ENCODE measurements around the gene EIF3K.
A peak's percentile ranks its signal among the peaks of the same experiment; 100 is the strongest.
"Not testable (repeated sequence)": the region's sequence is repeated elsewhere in the genome, so short reads cannot be mapped to it uniquely, and the experiment has no call there.

EIF3K gene

GRCh38 chr19:38619361-38620174, 580 bp downstream of the EIF3K start:
- Histone ChIP-seq H3K9me3 (ENCODE audit: control insufficient read depth in 1 of 2, low read length in 2 of 2) (no peaks in the 10 kb centered on the region), H3K4me3 (ENCODE audit: low read depth in 1 of 2, low read length in 2 of 2) (peak overlapping the region; percentile 92 to 96), H3K27ac (ENCODE audit: low read length) (peak overlapping the region; percentile 93), H3K27me3 (ENCODE audit: low read depth, low read length) (no peaks in the 10 kb centered on the region), H3K4me1 (ENCODE audit: control insufficient read depth in 1 of 2, insufficient read depth in 2 of 2, low read length in 2 of 2) (peaks cover 8 to 27% of the 10 kb centered on the region in 2 donors), H3K36me3 (ENCODE audit: control insufficient read depth in 1 of 2, insufficient read depth in 2 of 2, low read length in 2 of 2) (peaks cover 15 to 28% of the 10 kb centered on the region in 2 donors)

DNA sequence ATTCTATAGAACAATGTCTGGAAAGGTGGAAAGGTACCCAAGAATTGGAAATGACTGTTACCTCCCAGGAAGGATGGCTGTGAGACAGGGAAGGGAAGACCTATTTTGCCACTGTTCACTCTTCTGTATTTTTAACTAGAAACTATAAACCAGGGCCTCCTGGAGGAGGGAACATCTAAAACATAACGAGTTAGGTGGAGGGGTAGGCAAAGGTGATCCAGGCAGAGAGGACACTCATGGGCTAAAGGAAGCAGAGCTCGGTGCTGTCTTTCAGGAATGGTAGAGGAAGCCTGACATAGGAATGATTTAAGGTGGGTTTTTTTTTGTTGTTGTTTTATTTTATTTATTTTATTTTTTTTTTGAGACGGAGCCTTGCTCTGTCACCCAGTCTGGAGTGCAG, 5.8 kb downstream of the EIF3K start:
- Histone ChIP-seq H3K27ac (ENCODE audit: low read length) (no peak overlapping the region), H3K27me3 (ENCODE audit: low read depth, low read length) (no peaks in the 10 kb centered on the region), H3K36me3 (ENCODE audit: control insufficient read depth in 1 of 2, insufficient read depth in 2 of 2, low read length in 2 of 2) (peaks cover 39 to 77% of the 10 kb centered on the region in 2 donors), H3K9me3 (ENCODE audit: control insufficient read depth in 1 of 2, low read length in 2 of 2) (no peaks in the 10 kb centered on the region), H3K4me1 (ENCODE audit: control insufficient read depth in 1 of 2, insufficient read depth in 2 of 2, low read length in 2 of 2) (peaks cover 5 to 11% of the 10 kb centered on the region in 2 donors), H3K4me3 (ENCODE audit: low read depth in 1 of 2, low read length in 2 of 2) (no peak overlapping the region)

- no peak overlapping the region for H3K4me3 ChIP-seq (ENCODE audit: low read depth in 1 of 2, low read length in 2 of 2)
- H3K4me1 ChIP-seq (ENCODE audit: control insufficient read depth in 1 of 2, insufficient read depth in 2 of 2, low read length in 2 of 2), result peaks cover 0 to under 1% of the 10 kb centered on the region in 2 donors
- H3K27ac ChIP-seq (ENCODE audit: low read length), result no peak overlapping the region
- H3K36me3 ChIP-seq (ENCODE audit: control insufficient read depth in 1 of 2, insufficient read depth in 2 of 2, low read length in 2 of 2), result peaks cover 39 to 76% of the 10 kb centered on the region in 2 donors
- H3K9me3 ChIP-seq (ENCODE audit: control insufficient read depth in 1 of 2, low read length in 2 of 2), result no peaks in the 10 kb centered on the region
- no peaks in the 10 kb centered on the region for H3K27me3 ChIP-seq (ENCODE audit: low read depth, low read length)
These were observed 7.4 kb downstream of the EIF3K start for GRCh38 chr19:38626401-38626800.

- no peaks in the 10 kb centered on the region for H3K9me3 ChIP-seq (ENCODE audit: control insufficient read depth in 1 of 2, low read length in 2 of 2)
- no peaks in the 10 kb centered on the region for H3K27me3 ChIP-seq (ENCODE audit: low read depth, low read length)
- no peak overlapping the region for H3K4me3 ChIP-seq (ENCODE audit: low read depth in 1 of 2, low read length in 2 of 2)
- H3K36me3 ChIP-seq (ENCODE audit: control insufficient read depth in 1 of 2, insufficient read depth in 2 of 2, low read length in 2 of 2), result peaks cover 31 to 77% of the 10 kb centered on the region in 2 donors
- H3K27ac ChIP-seq (ENCODE audit: low read length), result no peak overlapping the region
- no peaks in the 10 kb centered on the region for H3K4me1 ChIP-seq (ENCODE audit: control insufficient read depth in 1 of 2, insufficient read depth in 2 of 2, low read length in 2 of 2)
These were observed 10.6 kb downstream of the EIF3K start for GRCh38 chr19:38629568-38629967.

DNA sequence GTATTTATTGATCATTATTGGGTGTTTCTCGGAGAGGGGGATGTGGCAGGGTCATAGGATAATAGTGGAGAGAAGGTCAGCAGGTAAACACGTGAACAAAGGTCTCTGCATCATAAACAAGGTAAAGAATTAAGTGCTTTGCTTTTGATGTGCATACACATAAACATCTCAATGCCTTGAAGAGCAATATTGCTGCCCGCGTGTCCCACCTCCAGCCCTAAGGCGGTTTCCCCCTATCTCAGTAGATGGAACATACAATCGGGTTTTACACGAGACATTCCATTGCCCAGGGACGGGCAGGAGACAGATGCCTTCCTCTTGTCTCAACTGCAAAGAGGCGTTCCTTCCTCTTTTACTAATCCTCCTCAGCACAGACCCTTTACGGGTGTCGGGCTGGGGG, 12.3 kb downstream of the EIF3K start:
- H3K9me3 ChIP-seq (ENCODE audit: control insufficient read depth in 1 of 2, low read length in 2 of 2); H3K4me1 ChIP-seq (ENCODE audit: control insufficient read depth in 1 of 2, insufficient read depth in 2 of 2, low read length in 2 of 2); H3K27me3 ChIP-seq (ENCODE audit: low read depth, low read length); H3K27ac ChIP-seq (ENCODE audit: low read length); H3K4me3 ChIP-seq (ENCODE audit: low read depth in 1 of 2, low read length in 2 of 2): not testable (repeated sequence)
- H3K36me3 ChIP-seq (ENCODE audit: control insufficient read depth in 1 of 2, insufficient read depth in 2 of 2, low read length in 2 of 2), result peaks cover 29 to 76% of the 10 kb centered on the region in 2 donors

GRCh38 chr19:38631811-38632475, 13.0 kb downstream of the EIF3K start:
- peaks cover 26 to 76% of the 10 kb centered on the region in 2 donors for H3K36me3 ChIP-seq (ENCODE audit: control insufficient read depth in 1 of 2, insufficient read depth in 2 of 2, low read length in 2 of 2)
- H3K27me3 ChIP-seq (ENCODE audit: low read depth, low read length); H3K4me3 ChIP-seq (ENCODE audit: low read depth in 1 of 2, low read length in 2 of 2): not testable (repeated sequence)

DNA sequence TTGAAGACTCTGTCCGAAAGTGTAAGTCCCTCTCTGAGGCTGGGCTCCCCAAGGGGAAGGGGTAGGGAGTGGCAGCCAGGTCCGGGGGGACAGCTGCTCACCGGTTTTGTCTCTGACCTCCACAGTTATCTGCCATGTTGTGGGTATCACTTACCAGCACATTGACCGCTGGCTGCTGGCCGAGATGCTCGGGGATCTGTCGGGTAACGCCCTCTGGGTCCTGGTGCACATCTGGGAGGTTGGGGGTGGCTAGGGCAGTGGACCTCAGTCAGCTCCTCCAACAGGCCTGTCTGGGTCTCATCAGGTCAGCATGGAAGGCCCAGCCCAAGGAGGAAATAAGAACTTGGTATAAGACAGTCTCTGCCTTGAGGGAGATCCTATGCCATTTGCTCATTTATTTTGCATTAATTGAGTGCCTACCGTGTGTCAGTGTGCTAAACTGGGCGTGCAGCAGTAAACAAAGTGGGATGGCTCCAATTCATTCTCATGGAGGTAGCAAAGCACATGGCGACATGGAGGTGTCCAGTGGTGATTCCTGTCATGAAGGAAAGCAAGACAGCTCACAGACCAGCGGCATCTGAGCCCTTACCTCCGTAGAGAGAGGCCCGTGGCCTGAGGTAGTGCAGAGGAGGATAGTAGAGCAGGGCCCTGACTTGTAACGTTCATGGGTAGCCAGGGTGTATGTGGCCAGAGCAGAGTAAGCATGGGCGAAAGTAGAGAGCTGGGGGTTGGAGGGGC, 13.7 kb downstream of the EIF3K start:
- no peak overlapping the region for H3K27ac ChIP-seq (ENCODE audit: low read length)
- no peaks in the 10 kb centered on the region for H3K27me3 ChIP-seq (ENCODE audit: low read depth, low read length)
- no peaks in the 10 kb centered on the region for H3K9me3 ChIP-seq (ENCODE audit: control insufficient read depth in 1 of 2, low read length in 2 of 2)
- H3K4me3 ChIP-seq (ENCODE audit: low read depth in 1 of 2, low read length in 2 of 2), result no peak overlapping the region
- peaks cover 0 to 12% of the 10 kb centered on the region in 2 donors for H3K4me1 ChIP-seq (ENCODE audit: control insufficient read depth in 1 of 2, insufficient read depth in 2 of 2, low read length in 2 of 2)
- H3K36me3 ChIP-seq (ENCODE audit: control insufficient read depth in 1 of 2, insufficient read depth in 2 of 2, low read length in 2 of 2), result peaks cover 26 to 70% of the 10 kb centered on the region in 2 donors

More at GRCh38 chr19:38631811-38632475, 13.0 kb downstream of the EIF3K start:
- H3K27ac ChIP-seq (ENCODE audit: low read length); H3K9me3 ChIP-seq (ENCODE audit: control insufficient read depth in 1 of 2, low read length in 2 of 2): not testable (repeated sequence)
- peaks cover 0 to 12% of the 10 kb centered on the region in 2 donors for H3K4me1 ChIP-seq (ENCODE audit: control insufficient read depth in 1 of 2, insufficient read depth in 2 of 2, low read length in 2 of 2)

GRCh38 chr19:38634757-38635482, 15.9 kb downstream of the EIF3K start:
- Histone ChIP-seq H3K4me1 (ENCODE audit: control insufficient read depth in 1 of 2, insufficient read depth in 2 of 2, low read length in 2 of 2) (peaks cover 0 to 12% of the 10 kb centered on the region in 2 donors), H3K36me3 (ENCODE audit: control insufficient read depth in 1 of 2, insufficient read depth in 2 of 2, low read length in 2 of 2) (peaks cover 20 to 49% of the 10 kb centered on the region in 2 donors), H3K27ac (ENCODE audit: low read length) (no peak overlapping the region), H3K9me3 (ENCODE audit: control insufficient read depth in 1 of 2, low read length in 2 of 2) (no peaks in the 10 kb centered on the region), H3K27me3 (ENCODE audit: low read depth, low read length) (no peaks in the 10 kb centered on the region), H3K4me3 (ENCODE audit: low read depth in 1 of 2, low read length in 2 of 2) (no peak overlapping the region)

DNA sequence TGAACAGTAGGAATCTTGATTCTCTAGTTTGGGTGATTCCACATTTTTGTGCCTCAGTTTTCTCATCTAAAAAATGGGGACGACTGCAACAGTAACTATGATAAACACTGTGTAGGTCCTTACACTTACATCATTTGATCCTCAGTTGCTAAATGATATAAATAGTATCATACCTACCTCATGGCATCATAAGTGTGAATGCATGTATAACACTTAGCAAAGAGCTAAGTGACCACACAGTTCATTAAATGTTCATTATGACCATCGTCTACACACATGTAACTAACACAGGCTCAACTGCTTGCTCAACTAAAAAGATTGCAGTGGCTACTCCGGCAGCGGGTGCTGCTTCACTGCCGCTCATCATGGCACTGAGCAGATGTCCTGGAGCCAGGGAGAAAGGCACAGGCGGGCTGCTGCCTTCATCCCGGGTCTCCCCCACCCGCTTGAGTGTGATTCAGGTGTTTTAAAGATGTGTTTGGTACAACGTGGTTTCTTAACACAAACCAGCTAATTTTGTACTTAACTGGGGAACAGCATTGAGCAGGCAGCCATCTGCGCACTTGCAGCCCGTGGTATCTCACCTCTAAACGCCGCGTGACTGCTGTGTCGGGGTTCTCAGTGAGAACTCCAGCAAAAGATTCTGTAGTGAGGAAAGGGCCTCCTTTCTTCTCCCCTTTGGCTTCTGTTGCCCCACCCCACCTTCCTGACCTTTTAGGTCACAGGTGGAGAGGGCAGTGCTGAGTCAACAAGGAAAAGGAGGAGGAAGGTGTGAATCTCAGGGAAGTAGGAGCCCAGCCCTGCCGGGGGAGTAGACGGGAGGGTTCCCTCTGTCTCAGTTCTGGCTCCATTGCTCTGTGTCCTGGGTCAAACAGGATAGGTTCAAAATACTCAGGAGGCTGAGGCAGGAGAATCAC, 16.8 kb downstream of the EIF3K start:
- no peaks in the 10 kb centered on the region for H3K27me3 ChIP-seq (ENCODE audit: low read depth, low read length)
- H3K9me3 ChIP-seq (ENCODE audit: control insufficient read depth in 1 of 2, low read length in 2 of 2), result no peaks in the 10 kb centered on the region
- H3K4me3 ChIP-seq (ENCODE audit: low read depth in 1 of 2, low read length in 2 of 2), result no peak overlapping the region
- peaks cover 18 to 43% of the 10 kb centered on the region in 2 donors for H3K36me3 ChIP-seq (ENCODE audit: control insufficient read depth in 1 of 2, insufficient read depth in 2 of 2, low read length in 2 of 2)
- peak overlapping the region; percentile 76 for H3K27ac ChIP-seq (ENCODE audit: low read length)
- peaks cover 0 to 12% of the 10 kb centered on the region in 2 donors for H3K4me1 ChIP-seq (ENCODE audit: control insufficient read depth in 1 of 2, insufficient read depth in 2 of 2, low read length in 2 of 2)

- no peaks in the 10 kb centered on the region for H3K9me3 ChIP-seq (ENCODE audit: control insufficient read depth in 1 of 2, low read length in 2 of 2)
- H3K4me1 ChIP-seq (ENCODE audit: control insufficient read depth in 1 of 2, insufficient read depth in 2 of 2, low read length in 2 of 2), result peaks cover 0 to 12% of the 10 kb centered on the region in 2 donors
- H3K4me3 ChIP-seq (ENCODE audit: low read depth in 1 of 2, low read length in 2 of 2), result no peak overlapping the region
- no peaks in the 10 kb centered on the region for H3K27me3 ChIP-seq (ENCODE audit: low read depth, low read length)
- no peak overlapping the region for H3K27ac ChIP-seq (ENCODE audit: low read length)
- peaks cover 14 to 23% of the 10 kb centered on the region in 2 donors for H3K36me3 ChIP-seq (ENCODE audit: control insufficient read depth in 1 of 2, insufficient read depth in 2 of 2, low read length in 2 of 2)
These were observed 19.5 kb downstream of the EIF3K start for GRCh38 chr19:38638461-38638860.
